H54 (cell line): ENCODE measurements around the gene SLC22A3.
"Not testable (repeated sequence)": the region's sequence is repeated elsewhere in the genome, so short reads cannot be mapped to it uniquely, and the experiment has no call there.

Experiments used
- DNase-seq: peaks from one replicate; pipeline ENCODE4 v3.0.0; 2011; ENCODE audit warnings: low spot score, mixed read lengths; ENCODE audit not compliant: insufficient read length
- FAIRE-seq: peaks from 3 replicates; lab custom pipeline; 2011; peaks lifted over from hg19 to GRCh38; lab: Jason Lieb, UNC
- POLR2A ChIP-seq: IDR thresholded peaks from 2 replicates; pipeline ENCODE4 v1.6.1; 2011; ENCODE audit warnings: low read depth, mild to moderate bottlenecking, low read length

The SLC22A3 gene

DNA sequence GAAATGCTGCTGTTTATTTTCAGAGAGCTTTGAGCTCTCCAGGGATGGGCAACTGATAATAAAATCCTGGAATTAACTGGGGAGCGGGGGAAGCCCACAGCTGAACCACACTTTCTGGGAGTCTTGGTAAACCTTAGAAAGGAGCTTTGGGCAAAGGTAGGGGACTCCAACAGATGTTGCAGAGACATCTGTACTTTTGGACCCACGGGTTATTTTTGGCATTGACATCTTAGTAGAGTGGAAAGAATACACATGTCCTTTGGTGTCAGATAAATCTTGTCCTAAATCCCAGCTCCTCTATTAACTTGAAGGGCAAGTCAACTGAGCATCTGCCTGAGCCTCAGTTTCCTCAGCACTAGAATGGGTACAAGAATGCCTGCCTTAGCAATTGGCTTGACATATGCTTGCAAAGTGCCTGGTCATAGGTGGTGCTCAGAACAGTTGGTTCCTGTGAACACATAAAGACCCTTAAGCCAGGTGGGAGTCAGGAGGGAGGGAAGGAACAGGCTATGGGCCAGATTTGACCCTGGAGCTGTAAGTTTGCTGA is 5.8 kb downstream of the SLC22A3 start:
- DNase-seq (no peak), FAIRE-seq (no peak)
- TF ChIP-seq POLR2A, result no peak

DNA sequence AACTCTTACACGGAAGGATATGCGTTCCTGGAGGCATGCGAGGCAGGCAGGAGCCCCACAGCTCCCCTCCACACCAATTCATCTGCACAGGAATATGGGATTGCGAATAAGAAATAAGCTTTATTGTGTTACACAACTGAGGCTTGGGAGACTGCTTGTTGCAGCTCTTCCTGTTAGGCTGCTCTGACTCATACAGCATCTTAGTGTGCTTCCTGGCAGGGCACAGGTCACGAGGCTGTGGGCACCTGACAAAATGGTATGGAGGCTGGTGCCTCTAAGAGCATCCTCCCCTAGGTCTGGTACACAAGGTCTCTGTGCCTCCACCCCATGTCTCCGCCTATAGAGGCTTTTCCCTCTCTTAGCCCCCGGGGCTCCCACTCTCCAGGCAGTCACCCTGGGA is 6.8 kb downstream of the SLC22A3 start:
- DNase-seq (peak; percentile 53), FAIRE-seq (no peak)
- no peak for TF ChIP-seq POLR2A

DNA sequence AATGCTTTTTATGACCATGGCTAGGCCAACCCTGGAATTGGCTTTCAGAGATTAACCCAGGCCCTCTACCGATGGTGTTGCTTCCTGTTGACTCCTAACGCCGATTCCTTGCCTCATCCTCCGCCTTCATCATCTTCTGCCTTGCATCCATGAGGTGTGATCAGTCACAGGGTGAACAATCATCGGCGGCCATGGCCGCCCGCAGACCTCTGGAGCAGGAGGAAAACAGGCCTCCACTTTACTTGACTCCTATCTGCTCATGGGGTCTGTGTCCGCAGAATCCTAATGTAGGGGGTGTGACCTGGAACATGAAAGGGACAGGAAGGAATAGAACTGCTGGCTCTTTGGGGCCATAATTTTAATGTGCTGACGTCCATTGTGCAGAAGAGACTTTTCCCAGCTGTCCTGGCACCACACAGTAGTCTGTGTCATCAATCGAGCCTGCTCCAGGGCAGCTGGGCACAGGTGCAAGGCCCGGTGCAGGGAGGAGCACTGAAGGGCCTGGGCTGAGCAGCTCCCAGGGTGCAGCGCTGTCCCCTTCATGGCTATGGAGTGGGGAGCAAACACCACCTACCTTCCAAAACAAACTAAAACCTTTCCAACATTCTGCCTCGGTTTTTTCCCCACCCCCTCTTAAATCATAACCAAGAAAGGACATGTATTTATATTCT is 8.0 kb downstream of the SLC22A3 start:
- no peak for DNase-seq
- no peak for FAIRE-seq
- no peak for TF ChIP-seq POLR2A

DNA sequence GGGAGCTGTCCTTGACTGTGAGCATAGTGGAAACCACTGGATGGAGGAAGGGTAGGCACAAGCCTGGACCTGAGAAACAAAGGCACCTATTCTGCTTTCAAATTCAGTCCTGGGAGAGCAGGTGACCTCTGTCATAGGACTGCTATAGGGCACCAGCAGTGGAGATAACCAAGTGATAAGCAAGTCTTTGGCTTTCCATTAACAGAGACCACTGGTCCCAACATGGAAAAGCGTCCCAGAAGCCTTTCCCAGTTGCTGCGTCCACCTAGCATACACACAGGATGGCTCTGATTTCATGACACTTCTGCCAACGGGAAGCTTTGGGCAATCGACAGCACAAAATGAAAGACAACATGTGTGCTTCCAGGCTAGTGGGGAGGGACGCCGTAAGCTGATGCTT is 8.9 kb downstream of the SLC22A3 start:
- TF ChIP-seq POLR2A, result no peak
- DNase-seq (no peak), FAIRE-seq (no peak)

DNA sequence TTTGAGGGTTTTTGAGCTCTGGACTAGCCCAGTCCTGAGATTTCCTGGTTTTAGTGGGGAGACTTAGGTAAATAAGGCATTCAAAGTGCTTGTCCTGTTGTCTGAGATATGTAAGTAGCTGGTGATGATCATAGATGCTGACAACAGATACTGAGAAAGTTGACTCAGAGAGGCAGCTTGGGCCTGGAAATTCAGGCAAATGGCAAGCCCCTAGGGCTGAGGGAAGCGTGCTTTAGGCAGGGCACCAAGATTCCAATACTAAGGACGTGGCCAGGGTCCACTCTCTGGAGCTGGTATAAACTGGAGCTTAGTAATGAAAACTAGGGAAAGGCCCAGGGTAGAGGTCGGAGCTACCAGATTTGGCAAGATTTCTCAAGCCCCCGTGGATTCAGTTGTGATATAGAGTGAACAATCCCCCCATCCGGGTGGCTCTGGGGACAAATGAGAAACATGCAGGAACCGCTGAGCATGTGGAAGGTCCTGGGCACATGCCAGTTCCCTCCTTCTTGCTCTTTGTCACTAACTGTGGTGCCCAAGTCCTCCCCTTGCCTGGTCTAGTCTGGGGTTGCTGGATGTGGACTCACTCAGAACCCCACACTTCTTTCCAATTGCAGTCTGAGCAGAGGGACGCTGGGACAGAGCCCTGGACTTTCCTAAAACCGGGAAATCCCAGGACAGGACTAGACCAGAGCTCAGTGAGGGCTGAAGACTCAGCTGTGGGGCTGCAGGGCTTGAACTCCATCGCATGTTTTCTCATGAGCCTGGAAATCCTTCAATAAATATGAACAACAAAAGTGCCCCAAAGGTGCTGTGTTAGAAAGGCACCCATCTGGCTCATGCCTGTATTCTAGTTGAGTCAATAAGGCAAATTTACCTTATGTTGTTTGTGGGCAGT is 10.3 kb downstream of the SLC22A3 start:
- FAIRE-seq (no peak), DNase-seq (no peak)
- no peak for TF ChIP-seq POLR2A

DNA sequence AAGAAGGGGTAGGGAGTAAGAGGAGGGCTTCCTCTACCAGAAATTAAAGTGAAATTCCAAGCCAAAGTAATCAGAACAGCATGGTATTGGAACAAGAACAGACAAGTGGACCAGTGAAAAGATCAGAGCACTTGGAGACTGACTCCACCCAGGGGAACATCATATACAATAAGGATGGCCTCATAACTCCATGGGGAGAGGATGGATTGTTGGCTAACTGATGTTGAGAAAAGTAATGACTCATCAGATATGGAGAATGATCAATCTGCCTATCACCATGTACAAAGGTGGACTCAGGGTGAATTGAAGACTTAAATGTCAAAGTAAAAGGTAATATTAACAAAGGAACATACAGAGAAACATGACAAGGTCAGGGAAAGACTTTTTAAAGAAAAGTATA is 12.8 kb downstream of the SLC22A3 start:
- DNase-seq (no peak), FAIRE-seq (no peak)
- no peak for TF ChIP-seq POLR2A

DNA sequence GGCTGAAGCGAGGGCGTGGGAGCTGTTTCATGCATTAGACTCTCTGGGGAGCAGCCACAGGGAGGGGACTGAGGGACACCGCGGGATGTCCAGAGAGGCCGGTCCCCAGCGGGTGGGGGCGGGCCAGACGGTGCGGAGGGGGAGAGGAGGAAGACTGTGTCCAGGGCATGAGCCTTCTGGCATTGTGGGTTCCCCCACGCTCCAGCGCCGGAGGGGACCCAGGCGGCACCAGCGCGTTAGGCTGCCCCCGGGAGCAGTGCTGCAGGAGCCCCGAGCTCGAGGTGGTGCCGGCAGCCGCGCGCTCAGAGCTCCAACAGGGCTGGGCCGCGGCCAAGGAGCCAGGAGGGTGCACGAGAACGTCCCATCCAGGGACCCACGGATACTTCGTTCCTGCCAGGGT is 14.4 kb downstream of the SLC22A3 start:
- FAIRE-seq, result no peak

DNA sequence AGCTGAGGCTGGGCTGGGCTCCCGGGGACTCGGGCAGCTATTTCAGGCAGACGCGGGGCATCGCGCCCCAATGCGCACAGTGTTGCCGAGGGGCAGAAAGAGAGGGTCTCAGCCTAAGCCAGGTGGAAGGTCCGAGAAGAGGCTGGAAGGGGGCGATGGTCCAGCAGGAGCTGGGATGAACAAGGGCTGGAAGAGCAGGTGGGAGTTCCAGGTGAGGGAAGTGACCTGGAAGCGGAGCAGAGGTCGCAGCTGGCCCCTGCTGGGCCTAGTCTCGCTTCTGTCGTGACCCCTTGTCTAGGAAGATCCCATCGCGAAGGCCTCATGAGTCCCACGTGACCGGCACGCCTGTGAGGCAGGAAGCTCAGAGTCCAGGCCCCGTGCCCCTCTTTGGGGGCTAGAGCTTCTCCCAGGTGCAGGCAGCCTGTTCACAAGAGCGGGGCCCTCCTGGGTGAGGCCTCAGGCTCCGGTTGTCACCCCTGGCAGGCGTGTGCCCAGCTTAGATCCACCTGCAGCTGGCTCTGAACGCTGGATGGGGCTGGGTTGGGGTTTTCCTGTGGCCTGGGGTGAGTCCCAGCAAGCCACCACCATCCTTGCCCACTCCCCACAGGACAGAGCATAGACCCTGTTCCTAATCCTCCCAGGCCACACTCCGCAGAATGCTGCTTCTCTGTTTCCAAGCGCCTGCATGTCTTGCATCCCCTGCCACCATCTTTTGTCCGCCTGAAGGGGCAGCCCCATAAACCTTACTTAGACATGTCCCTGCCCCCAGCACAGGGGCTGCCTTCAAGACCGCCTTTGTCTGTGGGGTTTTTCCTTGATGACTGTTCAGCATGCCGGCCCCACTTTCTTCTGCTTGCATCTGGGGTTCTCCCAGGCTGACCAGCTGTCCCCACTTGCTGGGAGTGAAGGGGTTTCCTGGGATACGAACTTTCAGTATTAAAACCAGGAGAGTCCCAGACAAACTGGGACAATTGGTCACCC is 15.1 kb downstream of the SLC22A3 start:
- no peak for DNase-seq
- no peak for FAIRE-seq
- TF ChIP-seq POLR2A, result no peak

More for the DNA sequence above, 14.4 kb downstream of the SLC22A3 start:
- no peak for TF ChIP-seq POLR2A
- no peak for DNase-seq

DNA sequence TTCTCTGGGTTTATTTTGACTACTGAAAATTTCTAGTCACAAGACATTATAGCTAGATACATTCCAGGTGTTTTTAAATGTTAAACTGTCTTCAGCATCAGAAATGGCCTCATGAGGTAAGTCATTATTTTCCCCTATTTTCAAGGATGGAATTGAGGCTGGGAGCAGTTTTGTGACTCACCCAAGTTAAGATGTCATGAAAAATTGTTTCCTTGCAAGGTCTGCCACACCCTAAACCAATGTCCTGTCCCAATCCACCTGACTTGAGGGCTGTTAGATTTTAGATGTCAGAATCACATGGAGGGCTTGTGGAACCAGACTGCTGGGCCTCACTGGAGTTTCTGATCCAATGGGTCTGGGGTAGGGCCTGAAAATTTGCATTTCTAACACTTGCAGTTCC is 16.9 kb downstream of the SLC22A3 start:
- FAIRE-seq, result no peak
- DNase-seq, result no peak
- TF ChIP-seq POLR2A, result no peak

DNA sequence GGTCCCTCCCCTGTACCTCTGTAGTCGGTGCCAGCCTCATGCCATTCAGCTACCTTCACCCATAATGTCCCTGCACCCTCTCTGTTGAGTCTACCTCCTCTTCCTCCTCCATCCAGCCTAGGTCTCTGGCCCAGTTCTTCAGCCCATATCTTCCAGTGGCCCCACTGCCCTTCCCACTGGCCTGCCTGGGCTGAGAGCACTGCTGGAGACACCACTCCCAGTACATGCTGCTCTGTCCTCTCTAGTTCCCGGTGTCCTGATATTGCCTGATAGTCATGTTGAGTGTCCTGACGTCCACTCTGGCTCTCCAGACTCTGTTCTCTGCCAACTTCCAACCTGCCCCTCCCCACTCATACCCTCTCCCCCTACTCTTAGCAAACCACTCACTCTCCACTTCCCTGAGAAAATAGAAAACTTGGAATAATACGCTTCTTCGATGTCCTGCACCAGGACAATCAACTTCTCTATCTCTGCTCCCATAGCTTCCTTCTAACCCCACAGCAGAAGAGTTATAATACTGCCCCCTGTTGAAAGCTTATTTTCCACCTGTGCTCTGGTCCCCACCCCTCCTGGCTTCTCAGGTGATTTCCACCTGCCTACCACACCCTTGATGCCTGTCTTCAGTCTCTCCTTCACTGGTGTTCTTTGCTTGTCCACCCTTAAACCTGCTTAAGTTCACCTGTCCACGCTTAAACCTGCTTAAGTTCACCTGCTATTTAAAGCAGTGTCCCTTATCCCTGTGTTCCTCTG is 19.8 kb downstream of the SLC22A3 start:
- no peak for TF ChIP-seq POLR2A
- FAIRE-seq (no peak), DNase-seq (no peak)

DNA sequence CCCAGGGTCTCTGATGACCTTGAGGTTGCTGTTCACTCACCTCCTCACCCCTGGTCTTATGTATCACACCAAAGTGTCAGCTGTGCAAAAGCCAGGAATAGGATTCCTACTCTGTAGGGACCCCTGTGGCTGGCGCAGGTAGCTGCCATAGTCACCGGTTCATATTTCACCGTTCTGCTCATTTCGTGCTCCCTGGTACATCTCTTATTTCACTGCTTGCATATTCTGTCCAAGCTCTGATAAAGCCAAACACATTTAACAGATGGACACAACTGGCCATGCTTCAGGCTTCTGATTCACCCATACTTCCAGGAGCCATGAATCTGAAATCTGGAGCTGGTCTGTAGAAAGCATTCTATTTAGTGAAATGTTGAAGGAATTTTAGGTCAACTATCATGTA is 20.5 kb downstream of the SLC22A3 start:
- DNase-seq (no peak), FAIRE-seq (no peak)
- TF ChIP-seq POLR2A, result no peak

DNA sequence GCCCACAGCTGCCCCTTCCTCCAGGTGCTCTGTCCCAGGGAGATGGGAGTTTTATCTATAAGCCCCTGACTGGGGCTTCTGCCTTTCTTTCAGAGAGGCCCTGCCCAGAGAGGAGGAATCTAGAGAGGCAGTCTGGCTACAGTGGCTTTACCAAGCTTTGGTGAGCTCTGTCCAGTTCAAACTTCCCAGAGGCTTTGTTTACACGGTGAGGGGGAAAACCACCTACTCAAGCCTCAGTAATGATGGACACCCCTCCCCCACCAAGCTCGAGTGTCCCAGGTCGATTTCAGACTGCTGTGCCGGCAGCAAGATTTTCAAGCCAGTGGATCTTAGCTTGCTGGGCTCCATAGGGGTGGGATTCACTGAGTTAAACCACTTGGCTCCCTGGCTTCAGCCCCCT is 25.4 kb downstream of the SLC22A3 start:
- DNase-seq, FAIRE-seq: not testable (repeated sequence)

DNA sequence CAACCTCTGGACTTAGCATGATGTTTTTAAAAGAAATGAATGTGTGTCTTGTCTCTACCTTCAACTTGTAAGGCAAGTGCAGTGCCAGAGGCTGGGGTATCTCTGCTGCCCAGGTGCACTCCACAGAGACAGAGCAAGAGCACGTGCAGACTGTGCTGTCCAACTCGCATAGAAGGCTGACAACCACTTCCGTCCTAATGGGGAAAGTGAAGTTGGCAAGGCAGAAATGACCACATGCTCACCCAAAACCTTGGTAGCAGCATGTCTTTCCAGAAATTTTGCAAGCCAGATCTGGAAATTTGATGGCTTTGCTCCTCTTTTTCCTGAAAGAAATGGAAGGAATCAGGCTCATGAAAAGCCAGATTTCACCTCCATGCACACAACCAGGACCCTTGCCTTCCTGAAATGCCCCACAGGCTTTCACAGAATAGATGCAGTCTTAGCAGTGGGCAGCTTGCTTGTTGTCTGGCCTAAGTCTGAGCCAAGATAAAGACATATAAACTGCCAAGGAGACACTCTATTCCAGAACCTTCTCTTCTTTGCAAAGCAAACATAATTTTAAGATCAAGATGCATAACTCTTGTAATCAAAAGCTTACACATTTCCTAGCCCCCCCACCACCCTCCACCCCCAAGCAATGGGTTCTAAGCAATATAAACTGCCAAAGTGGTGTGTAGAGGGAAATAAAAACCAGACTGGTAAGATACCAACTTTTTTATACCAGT is 26.8 kb downstream of the SLC22A3 start:
- TF ChIP-seq POLR2A, result no peak
- DNase-seq (no peak), FAIRE-seq (no peak)
